ENCODE data around the gene KLHL26. TPM values are rescaled to one million over a fixed set of nuclear protein-coding genes. Genes with fewer than 3 reads are reported as not detected.
"Not testable (repeated sequence)": the region's sequence is repeated elsewhere in the genome, so short reads cannot be mapped to it uniquely, and the experiment has no call there.

KLHL26 gene
- total RNA-seq, 2 donors from 2014 or later: 8.5 to 10.1 TPM

DNA sequence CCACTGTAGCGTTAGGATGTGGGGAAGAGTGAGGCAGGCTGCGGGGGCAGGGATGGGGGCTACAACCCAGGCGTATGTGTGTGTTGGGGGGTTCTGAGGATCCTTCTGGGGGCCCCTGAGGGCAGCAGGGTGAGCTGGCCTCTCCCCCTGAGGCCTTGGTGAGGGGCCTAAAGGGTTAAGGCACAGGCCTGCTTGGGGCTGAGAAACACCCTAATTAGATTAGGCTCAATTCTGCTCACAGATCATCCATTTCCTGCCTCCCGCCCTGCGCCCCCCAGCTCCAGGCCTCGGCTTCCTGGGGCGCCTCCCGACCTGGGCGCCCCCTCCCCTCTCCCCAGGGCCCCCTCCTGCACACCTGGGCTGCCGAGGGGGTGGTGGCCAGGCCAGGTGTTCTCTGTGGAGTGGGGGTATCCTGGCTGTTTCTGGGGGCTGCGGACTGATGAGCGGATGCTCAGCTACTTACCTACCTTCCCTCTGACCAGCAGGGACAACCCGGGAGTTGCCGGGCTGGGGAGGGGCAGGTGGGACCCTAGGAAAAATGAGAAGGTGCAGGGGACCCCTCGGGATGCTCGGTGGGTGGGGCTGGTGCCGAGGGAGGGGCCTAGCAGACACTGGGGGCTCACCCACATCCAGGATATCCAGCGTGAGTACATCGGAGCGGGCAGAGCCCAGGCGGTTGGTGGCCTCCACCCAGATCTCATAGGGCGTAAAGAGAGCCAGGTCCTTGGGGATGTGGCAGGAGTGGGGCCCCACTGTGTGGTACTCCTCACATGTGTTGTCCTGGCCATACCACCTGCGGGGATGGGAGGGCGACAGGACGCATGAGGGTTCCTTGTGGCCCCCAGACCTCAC is 38.8 kb upstream of the KLHL26 start:
- intact Hi-C loops (cut with DNase I, micrococcal nuclease): loop anchor here in 1 of 2 donors (10.0 kb wide), 1 partner anchor 257 kb away; no protein-coding TSS in a partner anchor
- DNase-seq (no peak), ATAC-seq (no peak)

DNA sequence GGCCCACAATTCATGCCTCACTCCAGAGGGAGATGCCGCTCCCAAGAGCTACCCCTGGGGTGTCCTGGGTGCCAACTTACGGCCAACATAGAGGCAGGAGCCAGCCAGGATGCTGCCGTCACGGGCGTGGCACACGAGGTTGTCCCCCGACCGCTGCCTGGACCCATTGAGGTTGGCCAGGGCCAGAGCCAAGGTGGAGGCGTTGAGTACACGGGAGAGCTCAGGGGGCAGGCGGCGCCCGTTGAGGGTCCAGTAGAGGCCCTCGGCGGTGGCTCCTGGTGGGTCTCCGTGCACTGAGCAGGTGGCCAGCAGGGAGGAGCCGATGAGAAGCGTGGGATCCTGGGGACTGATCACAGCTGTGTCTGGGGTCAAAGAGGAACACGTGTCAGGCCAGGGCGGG is 37.3 kb upstream of the KLHL26 start:
- DNase-seq (no peak), ATAC-seq (no peak)
- intact Hi-C loops (cut with DNase I, micrococcal nuclease): loop anchor here in 1 of 2 donors (10.0 kb wide), 1 partner anchor 255 kb away; no protein-coding TSS in a partner anchor

DNA sequence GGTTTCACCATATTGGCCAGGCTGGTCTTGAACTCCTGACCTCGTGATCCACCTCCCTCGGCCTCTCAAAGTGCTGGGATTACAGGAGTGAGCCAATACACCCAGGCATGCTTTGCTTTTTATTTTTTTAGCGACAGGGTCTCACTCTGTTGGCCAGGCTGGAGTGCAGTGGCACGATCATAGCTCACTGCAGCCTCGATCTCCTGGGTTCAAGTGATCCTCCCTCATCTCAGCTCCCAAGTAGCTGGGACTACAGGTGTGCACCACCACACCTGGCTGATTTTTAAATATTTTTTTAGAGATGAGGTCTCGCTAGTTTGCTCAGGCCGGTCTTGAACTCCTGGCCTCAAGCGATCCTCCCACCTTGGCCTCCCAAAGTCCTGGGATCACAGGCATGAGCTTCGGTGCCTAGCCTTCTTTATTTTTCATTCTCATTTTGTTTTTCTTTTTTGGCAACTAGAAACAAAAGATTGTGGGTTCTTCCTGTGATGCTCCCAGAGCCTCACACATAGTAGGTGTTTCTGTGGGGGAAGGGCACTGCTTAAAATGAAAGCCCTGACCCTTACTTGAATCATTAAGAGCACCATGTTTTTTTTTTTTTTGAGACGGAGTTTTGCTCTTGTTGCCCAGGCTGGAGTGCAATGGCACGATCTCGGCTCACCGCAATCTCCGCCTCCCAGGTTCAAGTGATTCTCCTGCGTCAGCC is 36.0 kb upstream of the KLHL26 start:
- intact Hi-C loops (cut with DNase I, micrococcal nuclease); ATAC-seq; DNase-seq: not testable (repeated sequence)

DNA sequence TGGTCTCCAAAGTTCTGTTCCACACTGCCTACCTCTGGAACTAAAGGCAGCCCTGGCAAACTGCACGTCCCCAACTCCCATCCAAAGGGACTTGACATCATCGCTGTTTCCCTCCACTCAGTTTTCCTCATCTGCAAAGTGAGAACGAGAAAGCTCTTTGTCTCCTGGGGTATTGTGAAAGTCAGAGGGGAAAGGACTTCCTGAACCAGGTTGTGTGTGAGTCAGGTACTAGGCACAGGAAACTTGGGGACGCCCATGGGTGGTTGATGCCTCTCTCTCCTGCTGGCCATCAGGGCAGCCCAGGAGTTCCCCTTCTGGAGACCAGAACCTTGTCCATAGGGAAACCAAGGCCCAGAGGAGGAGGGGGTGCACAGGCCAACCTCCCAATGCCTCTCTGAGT is 35.0 kb upstream of the KLHL26 start:
- ATAC-seq (no peak), DNase-seq (no peak)
- intact Hi-C loops (cut with DNase I, micrococcal nuclease): no loop called here

GRCh38 chr19:18603255-18603957 is 33.4 kb upstream of the KLHL26 start:
- no peak for DNase-seq
- ATAC-seq: no peak
- intact Hi-C loops (cut with DNase I, micrococcal nuclease): no loop called here

- no peak for ATAC-seq
- intact Hi-C loops (cut with DNase I, micrococcal nuclease): no loop called here
- no peak for DNase-seq
These were observed 32.6 kb upstream of the KLHL26 start for GRCh38 chr19:18603958-18604819.

GRCh38 chr19:18604820-18605159 is 32.0 kb upstream of the KLHL26 start:
- ATAC-seq: no peak
- intact Hi-C loops (cut with DNase I, micrococcal nuclease): no loop called here
- DNase-seq: no peak

- DNase-seq (no peak), ATAC-seq (no peak)
- intact Hi-C loops (cut with DNase I, micrococcal nuclease): no loop called here
These were observed 31.7 kb upstream of the KLHL26 start for GRCh38 chr19:18605196-18605545.

DNA sequence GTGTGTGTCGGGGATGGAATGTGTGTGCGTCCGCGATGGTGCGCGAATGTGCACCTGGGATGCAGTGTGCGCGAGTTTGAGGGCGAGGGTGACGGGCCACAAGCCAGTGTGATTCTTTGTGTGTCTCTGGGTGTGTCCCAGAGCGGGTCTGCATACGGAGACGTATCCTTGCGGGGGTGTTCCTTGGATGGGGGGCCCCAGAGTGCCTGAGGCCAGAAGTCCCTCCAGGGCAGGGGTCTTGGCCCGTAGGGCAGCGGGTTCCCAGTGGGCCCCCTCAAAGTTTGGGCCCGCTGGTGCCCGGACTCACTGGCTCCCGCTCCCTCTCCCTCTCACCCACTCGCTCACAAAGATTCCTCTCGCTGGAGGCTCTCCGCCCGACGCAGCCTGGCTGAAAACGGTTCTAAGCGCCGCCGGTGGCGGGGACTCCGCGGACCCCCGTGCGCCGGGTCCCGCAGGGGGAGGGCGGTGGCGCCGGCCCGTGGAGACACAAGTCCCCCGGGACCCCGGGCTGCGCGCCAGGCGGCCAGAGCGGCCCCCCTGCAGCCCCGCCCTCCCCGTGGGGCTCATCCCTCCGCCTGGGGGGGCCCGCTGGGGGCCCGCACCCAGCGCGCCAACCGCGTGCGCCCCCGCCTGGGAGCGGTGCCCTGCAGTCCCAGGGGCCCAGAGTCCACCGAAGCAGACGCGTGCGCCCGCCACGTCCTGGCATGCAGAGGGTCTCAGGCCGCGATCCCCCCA is 31.1 kb upstream of the KLHL26 start:
- intact Hi-C loops (cut with DNase I, micrococcal nuclease): no loop called here
- ATAC-seq (no peak), DNase-seq (no peak)

DNA sequence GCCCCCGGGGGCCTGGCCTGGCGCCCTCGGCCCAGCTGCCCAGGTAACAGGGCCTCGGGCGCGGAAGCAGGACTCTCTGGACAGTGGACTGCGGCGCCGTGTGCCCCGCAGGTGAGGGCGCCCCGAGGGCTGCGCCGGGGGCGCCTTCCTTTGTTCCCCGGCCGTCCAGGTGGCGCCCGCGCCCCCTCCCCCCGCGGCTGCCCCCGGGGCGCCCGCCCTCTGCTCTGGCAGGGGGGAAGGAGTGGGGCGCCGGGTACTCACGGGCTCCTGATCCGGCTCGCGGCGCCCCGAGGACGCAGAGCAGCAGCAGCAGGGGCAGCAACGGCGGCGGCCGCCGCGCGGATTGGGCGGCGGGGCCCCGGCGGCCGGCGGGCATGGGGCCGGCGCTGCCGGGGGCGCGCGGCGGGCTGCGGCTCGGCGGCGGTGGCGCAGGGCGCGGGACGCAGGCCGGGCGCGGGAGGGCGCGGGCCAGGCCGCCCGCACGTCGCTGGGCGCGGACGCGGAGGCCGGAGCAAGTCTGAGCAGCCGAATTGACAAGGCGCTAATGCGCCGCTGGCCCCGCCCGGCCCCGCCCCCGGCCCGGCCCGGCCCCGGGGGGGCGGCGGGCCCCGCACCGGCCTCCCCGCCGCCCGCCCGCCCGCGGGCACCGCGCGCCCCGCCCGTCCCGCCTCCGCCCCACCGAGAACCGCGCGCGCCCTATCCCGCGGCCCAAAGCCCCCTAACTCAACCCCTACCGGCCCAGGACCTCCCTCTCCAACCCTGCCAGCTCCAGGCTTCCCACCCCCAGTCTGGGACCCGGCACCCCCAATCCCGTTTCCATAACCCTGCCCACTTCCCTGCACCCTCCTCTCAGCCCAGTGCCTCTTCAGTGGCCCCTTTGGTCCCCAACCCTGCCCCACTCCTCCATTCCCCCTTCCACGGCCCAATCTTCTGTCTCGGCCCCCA is 30.3 kb upstream of the KLHL26 start, which contains the start of gene CRLF1:
Gene CRLF1 (minus strand): TSS at position 519 of the 945 bp plus-strand sequence. CDS start 143 bp downstream, at position 376.
- intact Hi-C loops (cut with DNase I, micrococcal nuclease): no loop called here
- peak; percentile 16 for ATAC-seq
- no peak for DNase-seq

GRCh38 chr19:18607226-18608101 is 29.4 kb upstream of the KLHL26 start:
- no peak for ATAC-seq
- intact Hi-C loops (cut with DNase I, micrococcal nuclease): no loop called here
- DNase-seq: no peak

DNA sequence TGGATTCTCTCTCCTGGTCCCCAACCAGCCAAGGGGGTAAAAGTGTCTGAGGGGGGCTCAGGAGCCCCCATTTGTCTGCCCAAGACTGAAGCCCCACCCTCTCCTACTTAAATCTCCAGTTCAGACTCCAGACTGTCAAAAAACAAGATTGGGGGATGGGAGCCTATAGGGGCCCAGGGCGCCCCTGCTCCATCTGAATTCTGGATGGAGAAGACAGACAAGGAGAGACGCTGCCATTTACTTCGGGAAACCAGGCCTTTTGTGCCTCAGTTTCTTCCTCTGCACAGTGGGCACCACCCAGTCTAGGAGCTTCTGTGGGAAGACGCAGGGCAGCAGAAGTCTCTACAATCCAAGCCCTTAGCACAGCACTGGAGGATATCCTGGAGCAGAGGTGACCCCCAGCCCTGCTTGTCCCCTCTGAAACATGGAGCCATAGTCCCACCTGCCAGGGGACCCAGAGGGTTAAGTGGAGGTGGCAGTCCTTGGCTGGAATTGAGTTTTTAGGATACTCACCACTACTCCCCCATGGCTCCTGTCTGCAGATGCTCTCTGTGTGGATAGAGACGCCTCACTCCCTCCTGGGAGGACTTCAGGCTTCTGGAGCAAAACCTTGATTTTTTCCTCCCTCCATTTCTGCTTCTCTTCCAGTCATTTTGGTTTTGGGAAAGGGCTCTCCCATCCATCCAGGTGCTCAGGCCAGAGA is 28.6 kb upstream of the KLHL26 start:
- no peak for DNase-seq
- intact Hi-C loops (cut with DNase I, micrococcal nuclease): no loop called here
- ATAC-seq: no peak

- ATAC-seq (no peak), DNase-seq (no peak)
- intact Hi-C loops (cut with DNase I, micrococcal nuclease): no loop called here
These were observed 27.8 kb upstream of the KLHL26 start for GRCh38 chr19:18608805-18609716.

- ATAC-seq (no peak), DNase-seq (no peak)
- intact Hi-C loops (cut with DNase I, micrococcal nuclease): no loop called here
These were observed 27.1 kb upstream of the KLHL26 start for GRCh38 chr19:18609717-18610051.

DNA sequence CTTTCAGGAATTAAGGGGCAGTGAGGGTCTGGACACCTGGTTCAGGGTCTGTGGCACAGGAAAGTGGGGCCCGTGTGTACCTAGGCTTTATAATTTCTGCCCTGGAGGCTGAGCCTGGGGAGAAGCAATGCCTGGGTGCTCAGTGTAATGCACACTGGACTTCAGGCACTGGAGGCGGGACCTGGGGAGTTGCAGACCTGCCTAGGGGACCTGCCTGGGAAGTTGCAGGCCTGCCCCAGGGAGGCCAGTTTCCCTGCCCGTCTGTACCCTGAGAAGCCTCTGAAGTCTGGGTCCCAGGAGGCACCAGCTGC is 26.6 kb upstream of the KLHL26 start:
- intact Hi-C loops (cut with DNase I, micrococcal nuclease): no loop called here
- ATAC-seq: no peak
- DNase-seq: no peak

Measured in left colon (tissue), 2 donors.